IMR-90 (cell line): ENCODE results near the gene BPIFB1. TPM values are rescaled to one million over a fixed set of nuclear protein-coding genes. Genes with fewer than 3 reads are reported as not detected.

Experiments
- ATAC-seq: fragments of 200-7000 bp; cut with Tn5 transposase; 2 replicates; pipeline ENCODE4 v1.9.1; 2020; ENCODE audit warnings: low read depth, mild to moderate bottlenecking, moderate library complexity
- BruUV-seq: library from RNA; stranded (reverse); fragments of 400-500 nt; replicated peaks from 2 replicates; lab custom pipeline; 2021; lab: Mats Ljungman, UMichigan
- CTCF ChIA-PET: fragments of 300-600 bp; formaldehyde crosslinking; extraction: SDS; loops from one replicate; lab custom pipeline; 2021; ENCODE audit warnings: antibody characterized with exemption; lab: Yijun Ruan, JAX
- POLR2A ChIA-PET: fragments of 300-600 bp; sonication (Branson Sonifier 250); formaldehyde crosslinking; loops from one replicate; lab custom pipeline; 2022; ENCODE audit warnings: antibody characterized with exemption; ENCODE audit not compliant: unreplicated experiment; lab: Charles Lee
- DNase-seq: peaks from one replicate; pipeline ENCODE4 v3.0.0; 2013
- H2AFZ ChIP-seq: replicated peaks from 2 replicates; pipeline ENCODE3; 2013; ENCODE audit warnings: low read length, mild to moderate bottlenecking; ENCODE audit not compliant: poor library complexity
- H2AK5ac ChIP-seq: 2 replicates; pipeline ENCODE4 v1.6.1; 2013; ENCODE audit warnings: low read depth, low read length, inconsistent platforms
- H2AK9ac ChIP-seq: replicated peaks from 2 replicates; pipeline ENCODE3; 2013; ENCODE audit warnings: mild to moderate bottlenecking, low read depth, low read length, moderate library complexity; ENCODE audit not compliant: poor library complexity
- H2BK120ac ChIP-seq: 2 replicates; pipeline ENCODE4 v1.6.1; 2013; ENCODE audit warnings: low read depth, low read length, inconsistent platforms
- H2BK15ac ChIP-seq: 3 replicates; pipeline ENCODE4 v1.6.1; 2013; ENCODE audit warnings: low read depth, low read length, inconsistent platforms
- H2BK20ac ChIP-seq: 2 replicates; pipeline ENCODE4 v1.6.1; 2013; ENCODE audit warnings: low read depth, mild to moderate bottlenecking, inconsistent platforms, low read length, moderate library complexity
- H2BK5ac ChIP-seq: 2 replicates; pipeline ENCODE4 v1.6.1; 2013; ENCODE audit warnings: mild to moderate bottlenecking, low read depth, low read length, inconsistent platforms; ENCODE audit not compliant: poor library complexity, severe bottlenecking
- H3K14ac ChIP-seq: replicated peaks from 2 replicates; pipeline ENCODE4 v1.6.1; 2013; ENCODE audit warnings: low read depth, low read length, inconsistent platforms
- H3K18ac ChIP-seq: 2 replicates; pipeline ENCODE4 v1.6.1; 2013; ENCODE audit warnings: low read depth, low read length, control low read depth
- H3K23ac ChIP-seq: 2 replicates; pipeline ENCODE4 v1.6.1; 2013; ENCODE audit warnings: low read depth, low read length, inconsistent platforms
- H3K27ac ChIP-seq: 2 replicates; pipeline ENCODE4 v1.5.1; 2013; ENCODE audit warnings: mild to moderate bottlenecking, control low read depth, low read length; ENCODE audit not compliant: insufficient read depth
- H3K27me3 ChIP-seq: 2 replicates; pipeline ENCODE4 v1.6.1; 2013; ENCODE audit warnings: low read length; ENCODE audit not compliant: control insufficient read depth, insufficient read depth
- H3K36me3 ChIP-seq: 2 replicates; pipeline ENCODE4 v1.6.1; 2013; ENCODE audit warnings: low read length, mixed read lengths; ENCODE audit not compliant: control insufficient read depth, insufficient read depth
- H3K4ac ChIP-seq: 2 replicates; pipeline ENCODE4 v1.6.1; 2013; ENCODE audit warnings: low read depth, low read length, inconsistent platforms
- H3K4me1 ChIP-seq: 2 replicates; pipeline ENCODE4 v1.6.1; 2013; ENCODE audit warnings: low read length, mixed read lengths; ENCODE audit not compliant: control insufficient read depth, insufficient read depth
- H3K4me2 ChIP-seq: 2 replicates; pipeline ENCODE4 v1.6.1; 2013; ENCODE audit warnings: low read depth, mild to moderate bottlenecking, control low read depth, low read length, moderate library complexity
- H3K4me3 ChIP-seq: 2 replicates; pipeline ENCODE4 v1.5.1; 2013; ENCODE audit warnings: low read depth, mild to moderate bottlenecking, control low read depth, low read length, moderate library complexity; ENCODE audit not compliant: insufficient read depth
- H3K56ac ChIP-seq: 2 replicates; pipeline ENCODE4 v1.6.1; 2013; ENCODE audit warnings: low read length, inconsistent platforms; ENCODE audit not compliant: insufficient read depth; ENCODE audit errors: extremely low read depth
- H3K79me1 ChIP-seq, 2 experiments: 2 replicates each; pipeline ENCODE4 v1.6.1; 2013; ENCODE audit warnings: low read length in 2 of 2, inconsistent platforms in 1 of 2, low read depth in 1 of 2
- H3K9ac ChIP-seq: 2 replicates; pipeline ENCODE4 v1.6.1; 2013; ENCODE audit warnings: low read depth, low read length, control low read depth
- H3K9me1 ChIP-seq: 2 replicates; pipeline ENCODE4 v1.6.1; 2013; ENCODE audit warnings: low read length, inconsistent platforms; ENCODE audit not compliant: insufficient read depth
- H3K9me3 ChIP-seq: 2 replicates; pipeline ENCODE4 v1.6.1; 2013; ENCODE audit warnings: low read length; ENCODE audit not compliant: control insufficient read depth, insufficient read depth
- H4K20me1 ChIP-seq: 2 replicates; pipeline ENCODE4 v1.6.1; 2013; ENCODE audit warnings: low read length, inconsistent platforms; ENCODE audit not compliant: insufficient read depth
- H4K5ac ChIP-seq: 2 replicates; pipeline ENCODE4 v1.6.1; 2013; ENCODE audit warnings: mild to moderate bottlenecking, low read depth, low read length, control low read depth
- H4K8ac ChIP-seq, 2 experiments: 2 replicates each; pipeline ENCODE4 v1.6.1; 2013; ENCODE audit warnings: low read depth in 2 of 2, low read length in 2 of 2, control low read depth in 1 of 2, inconsistent platforms in 1 of 2
- H4K91ac ChIP-seq: 2 replicates; pipeline ENCODE4 v1.6.1; 2013; ENCODE audit warnings: low read depth, low read length, inconsistent platforms; ENCODE audit not compliant: insufficient read depth
- CEBPB ChIP-seq: IDR thresholded peaks from 2 replicates; pipeline ENCODE4 v1.6.1; 2012; ENCODE audit warnings: low read depth, low read length, improper control_type of control experiment
- CTCF ChIP-seq: conservative IDR thresholded peaks from 2 replicates; pipeline ENCODE4 v1.5.1; 2012; ENCODE audit warnings: mild to moderate bottlenecking, low read depth, low read length, improper control_type of control experiment
- MAFK ChIP-seq: IDR thresholded peaks from 2 replicates; pipeline ENCODE4 v1.6.1; 2012; ENCODE audit warnings: low read depth, low read length, improper control_type of control experiment
- MAZ ChIP-seq: IDR thresholded peaks from 2 replicates; pipeline ENCODE4 v1.6.1; 2012; ENCODE audit warnings: low read depth, mild to moderate bottlenecking, low read length, improper control_type of control experiment, moderate library complexity, borderline replicate concordance
- MXI1 ChIP-seq: IDR thresholded peaks from 2 replicates; pipeline ENCODE4 v1.6.1; 2012; ENCODE audit warnings: low read depth, mild to moderate bottlenecking, low read length, moderate library complexity, borderline replicate concordance
- POLR2A ChIP-seq: IDR thresholded peaks from 2 replicates; pipeline ENCODE4 v1.6.1; 2012; ENCODE audit warnings: mild to moderate bottlenecking, low read depth, low read length
- RAD21 ChIP-seq: IDR thresholded peaks from 2 replicates; pipeline ENCODE4 v1.6.1; 2012; ENCODE audit warnings: low read length, improper control_type of control experiment
- RCOR1 ChIP-seq: IDR thresholded peaks from 2 replicates; pipeline ENCODE4 v1.6.1; 2012; ENCODE audit warnings: mild to moderate bottlenecking, low read length, improper control_type of control experiment; ENCODE audit not compliant: insufficient replicate concordance
- WGBS, 2 experiments: methylation state at CpG; one replicate each; pipeline versions ENCODE4 v1.1.5 to v1.1.7; 2013; ENCODE audit warnings: missing lambda C conversion rate in 2 of 2; ENCODE audit not compliant: insufficient read length in 1 of 2; ENCODE audit errors: extremely low coverage in 2 of 2; 5-methylcytosine and 5-hydroxymethylcytosine counted together
- dilution Hi-C: fragments of 300-500 bp; cut with HindIII; formaldehyde crosslinking; loops from one replicate; pipeline ENCODE4 v1.14.3; 2018; ENCODE audit warnings: low sequenced_read_pairs; ENCODE audit not compliant: unreplicated experiment
- in situ Hi-C: fragments of 300-500 bp; cut with MboI; formaldehyde crosslinking; loops from 3 replicates; pipeline ENCODE4 v1.14.3; 2019; ENCODE audit warnings: low sequenced_read_pairs, inconsistent platforms, mixed read lengths
- intact Hi-C: fragments of 100-400 bp; cut with micrococcal nuclease; formaldehyde crosslinking; loops from 2 replicates; pipeline ENCODE4 v1.10.0; 2022
- polyA plus RNA-seq, 3 experiments: library from polyadenylated mRNA; depleted of rRNA; stranded (reverse); fragments of >200 nt; gene quantifications; 2 replicates each; pipeline ENCODE4 v1.2.3, GENCODE V29; 2012; ENCODE audit warnings: low replicate concordance in 1 of 3
- total RNA-seq: library from RNA; depleted of rRNA; stranded (reverse); fragments of >200 nt; gene quantifications from 2 replicates; pipeline ENCODE4 v1.2.3, GENCODE V29; 2012

Gene BPIFB1
- total and polyA plus RNA-seq, 2 of the 4 experiments (the other 2 are of a cell fraction) = not detected

DNA sequence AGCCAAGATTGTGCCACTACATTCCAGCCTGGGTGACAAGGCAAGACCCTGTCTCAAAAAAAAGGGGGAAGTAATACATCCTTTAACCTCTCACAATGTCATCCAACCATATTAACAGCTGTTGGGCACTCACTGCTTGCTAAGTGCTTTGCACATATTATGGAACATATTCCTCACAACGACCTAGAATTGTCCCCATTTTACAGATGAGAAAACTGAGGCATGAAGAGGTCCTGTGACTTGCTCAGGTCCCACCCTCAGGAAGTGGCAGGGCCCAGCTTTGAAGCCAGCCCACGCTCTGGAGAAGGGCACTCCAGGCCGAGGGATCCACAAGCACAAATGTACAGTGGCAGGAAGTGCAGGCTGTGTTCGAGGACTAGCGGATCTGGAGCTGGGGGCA lies 33.3 kb downstream of the BPIFB1 start:
- Histone ChIP-seq H2BK5ac (no peak overlapping the region), H4K5ac (no peak overlapping the region), H3K9me3 (no peaks in the 10 kb centered on the region), H2BK120ac (no peak overlapping the region), H2AFZ (no peak overlapping the region), H3K4me3 (no peak overlapping the region), H2AK9ac (no peak overlapping the region), H3K4me1 (no peaks in the 10 kb centered on the region), H2AK5ac (no peak overlapping the region), H3K56ac (no peak overlapping the region), H3K14ac (no peak overlapping the region), H3K27me3 (peaks cover 36% of the 10 kb centered on the region), H4K91ac (no peak overlapping the region), H2BK15ac (no peak overlapping the region), H3K9me1 (no peaks in the 10 kb centered on the region), H3K18ac (no peak overlapping the region), H4K8ac (no peak overlapping the region), H3K79me1 (no peaks in the 10 kb centered on the region), H3K27ac (no peak overlapping the region), H2BK20ac (no peak overlapping the region), H3K4ac (no peak overlapping the region), H4K20me1 (no peaks in the 10 kb centered on the region), H3K4me2 (no peak overlapping the region), H3K36me3 (no peaks in the 10 kb centered on the region), H3K23ac (no peak overlapping the region), H3K9ac (no peak overlapping the region)
- DNase-seq = no peak
- in situ Hi-C loops = no loop called here
- POLR2A ChIA-PET = no interaction called here
- TF ChIP-seq MAZ (no peak), MAFK (no peak), CTCF (no peak), RAD21 (no peak), CEBPB (no peak), POLR2A (no peak), RCOR1 (no peak), MXI1 (no peak)
- dilution Hi-C loops = no loop called here
- intact Hi-C loops = no loop called here
- BruUV-seq = no TSS peak
- CTCF ChIA-PET = no interaction called here
- ATAC-seq = no peak
- 67% methylated on average over 1 of the region's 5 CpGs; no CpG with 5 or more reads in 1 of the 2 experiments for WGBS, 2 experiments
